ENCODE measurements around the gene IRGQ. TPM values are rescaled to one million over a fixed set of nuclear protein-coding genes. Genes with fewer than 3 reads are reported as not detected.
"Not testable (repeated sequence)": the region's sequence is repeated elsewhere in the genome, so short reads cannot be mapped to it uniquely, and the experiment has no call there.

Gene IRGQ
- total RNA-seq, 1 donor: 35.4 TPM

DNA sequence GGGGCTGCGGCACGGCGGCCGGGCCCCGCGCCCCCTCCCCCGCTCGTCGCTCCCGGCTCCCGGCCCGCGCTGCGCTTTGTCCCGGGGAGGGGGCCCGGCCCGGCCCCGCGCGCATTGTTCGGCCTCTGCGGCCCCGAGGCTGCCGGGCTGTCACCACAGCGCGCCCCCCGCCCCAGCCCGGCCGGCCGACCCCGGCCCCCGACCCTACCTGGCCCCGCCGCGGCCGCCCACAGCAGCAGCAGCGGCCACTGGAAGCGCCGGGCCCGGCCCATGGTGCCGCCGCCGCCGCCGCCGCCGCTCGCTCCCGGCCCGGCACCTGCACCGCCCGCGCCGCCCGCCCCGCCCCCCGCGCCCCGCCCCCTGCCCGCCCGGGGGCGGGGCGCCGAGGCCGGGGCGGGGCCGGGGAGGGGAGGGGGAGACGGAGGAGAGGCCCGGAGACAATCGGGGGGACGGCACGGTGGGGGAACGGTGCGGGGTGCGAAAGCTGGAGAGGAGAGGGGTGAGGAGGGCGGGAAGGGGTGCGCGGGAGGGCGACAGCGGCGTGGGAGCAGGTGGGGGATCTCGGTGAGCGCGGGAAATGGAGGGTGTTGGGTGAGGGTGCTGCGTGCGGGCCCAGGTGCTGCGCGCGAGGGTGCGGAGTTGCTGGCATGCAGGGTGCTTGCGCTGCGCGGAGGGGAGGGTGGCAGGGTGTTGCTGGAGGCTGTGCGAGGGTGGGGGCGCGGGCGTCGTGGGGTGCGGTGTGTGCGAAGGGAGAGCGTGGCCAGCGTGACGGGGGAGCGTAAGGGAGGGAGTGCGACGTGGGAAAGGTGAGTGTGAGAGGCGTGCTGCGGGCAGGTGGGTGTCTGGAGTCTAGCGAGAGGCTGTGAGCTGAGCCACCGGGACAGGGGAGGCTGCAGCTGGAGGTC lies 43.8 kb upstream of the IRGQ start, which contains the start of gene CADM4:
Gene CADM4 (minus strand): TSS at position 332 of the 905 bp plus-strand sequence. CDS start 60 bp downstream, at position 272.
- no peak for TF ChIP-seq CTCF (IDR thresholded peaks at IDR 0.05; ENCODE audit: insufficient read depth, low read depth, low read length)
- DNase-seq (ENCODE audit: low read depth): no peak
- H3K4me3 ChIP-seq (ENCODE audit: low read depth, low read length): peak within 1 kb of the TSS; percentile 62

- H3K4me3 ChIP-seq (ENCODE audit: low read depth, low read length): peak overlapping the region; percentile 35
- no peak for DNase-seq (ENCODE audit: low read depth)
- TF ChIP-seq CTCF (IDR thresholded peaks at IDR 0.05; ENCODE audit: insufficient read depth, low read depth, low read length): no peak
Observed at GRCh38 chr19:43638995-43639518, 43.1 kb upstream of the IRGQ start.

- no peak for DNase-seq (ENCODE audit: low read depth)
- no peak for TF ChIP-seq CTCF (IDR thresholded peaks at IDR 0.05; ENCODE audit: insufficient read depth, low read depth, low read length)
- H3K4me3 ChIP-seq (ENCODE audit: low read depth, low read length): no peak overlapping the region
Observed at GRCh38 chr19:43638214-43638994, 42.5 kb upstream of the IRGQ start.

DNA sequence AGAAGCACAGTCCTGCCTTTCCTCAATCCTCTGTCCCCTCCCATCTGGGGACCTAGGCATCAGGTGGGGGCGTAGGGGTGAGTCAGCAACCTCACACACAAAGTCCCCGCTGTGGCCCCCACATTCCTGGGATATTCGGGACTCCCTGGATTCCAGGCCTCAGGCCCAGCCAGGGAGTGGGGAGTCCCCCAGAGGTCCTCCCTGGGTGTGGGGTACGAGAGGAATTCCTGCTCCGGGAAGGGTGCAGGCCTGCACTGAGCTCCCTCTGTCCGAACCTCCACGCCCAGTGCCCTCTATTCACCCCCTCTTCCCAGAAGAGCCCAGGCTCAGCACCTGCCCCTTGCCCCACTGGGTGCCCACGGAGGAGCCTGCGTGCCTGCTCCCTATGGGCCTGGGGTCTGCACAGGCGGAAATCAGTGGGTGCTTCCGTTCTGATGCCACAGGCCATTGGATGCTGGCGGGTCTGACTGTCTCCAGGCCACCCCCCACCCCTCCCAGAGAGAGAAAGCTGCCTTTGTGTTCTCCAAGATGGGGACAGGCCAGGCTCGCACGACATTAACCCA lies 40.3 kb upstream of the IRGQ start:
- DNase-seq (ENCODE audit: low read depth): no peak
- H3K4me3 ChIP-seq (ENCODE audit: low read depth, low read length): no peak overlapping the region
- no peak for TF ChIP-seq CTCF (IDR thresholded peaks at IDR 0.05; ENCODE audit: insufficient read depth, low read depth, low read length)

- not testable (repeated sequence) for DNase-seq (ENCODE audit: low read depth); H3K4me3 ChIP-seq (ENCODE audit: low read depth, low read length)
Observed at GRCh38 chr19:43635561-43635940, 39.6 kb upstream of the IRGQ start.

DNA sequence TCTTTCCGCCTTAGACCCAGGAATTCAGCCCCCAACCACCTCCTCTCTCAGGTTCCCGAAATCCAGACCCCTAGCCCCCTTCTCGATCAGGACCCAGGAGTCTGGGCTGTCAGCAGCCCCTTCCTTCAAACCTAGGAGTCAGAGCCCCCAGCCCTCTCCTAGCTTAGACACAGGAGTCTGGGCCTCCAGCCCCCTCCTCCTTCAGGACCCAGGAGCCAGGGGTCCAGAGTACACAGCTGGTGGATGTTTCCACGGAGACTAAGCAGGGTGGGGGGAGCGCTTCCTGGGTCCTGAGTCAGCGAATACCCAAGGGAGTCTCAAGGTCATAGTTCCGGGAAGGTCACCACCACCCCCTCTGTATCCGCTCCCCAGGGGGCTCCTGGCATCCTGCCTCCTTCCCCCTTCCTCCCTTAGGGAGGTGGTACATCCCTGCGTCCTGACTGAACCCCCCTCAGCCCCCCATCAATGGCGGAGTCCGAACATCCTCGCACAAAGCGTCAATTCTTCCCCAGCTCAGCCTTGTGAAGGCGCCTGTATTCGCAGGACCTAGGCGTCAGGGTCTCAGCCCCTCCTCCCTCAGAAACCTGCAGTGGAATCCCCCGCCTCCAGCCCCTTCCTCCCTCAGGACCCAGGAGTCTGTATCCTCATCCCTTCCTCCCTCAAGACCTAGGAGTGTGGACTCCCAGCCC lies 39.1 kb upstream of the IRGQ start:
- H3K4me3 ChIP-seq (ENCODE audit: low read depth, low read length): peak overlapping the region; percentile 23

More for the DNA sequence above, 39.1 kb upstream of the IRGQ start:
- TF ChIP-seq CTCF (IDR thresholded peaks at IDR 0.05; ENCODE audit: insufficient read depth, low read depth, low read length): no peak
- DNase-seq (ENCODE audit: low read depth): peak; percentile 18
